SU-DHL-6 (cell line): Measurements from ENCODE around the gene DYSF.

Source experiments
- H2AFZ ChIP-seq: fragments of 200-600 bp; sonication (generic); 2 replicates; pipeline ENCODE4 v1.6.1; 2014; ENCODE audit warnings: low read depth, mild to moderate bottlenecking, moderate library complexity, mixed read lengths, antibody characterized with exemption, low read length; ENCODE audit not compliant: severe bottlenecking
- H3F3A ChIP-seq: fragments of 200-600 bp; shearing (Covaris generic); 2 replicates; pipeline ENCODE4 v1.6.0; 2016; ENCODE audit warnings: antibody characterized with exemption, mild to moderate bottlenecking; ENCODE audit not compliant: insufficient read depth
- H3K27ac ChIP-seq: fragments of 200-600 bp; sonication (generic); 2 replicates; pipeline ENCODE4 v1.5.1; 2016; ENCODE audit warnings: low read depth, mild to moderate bottlenecking, low read length, moderate library complexity, mixed read lengths
- H3K27me3 ChIP-seq: fragments of 200-600 bp; sonication (generic), shearing (Covaris generic); 2 replicates; pipeline ENCODE4 v1.6.0; 2014; ENCODE audit warnings: mild to moderate bottlenecking, low read length
- H3K36me3 ChIP-seq: fragments of 200-600 bp; sonication (generic); 2 replicates; pipeline ENCODE4 v1.6.1; 2014; ENCODE audit warnings: mild to moderate bottlenecking, low read length, mixed read lengths
- H3K4me2 ChIP-seq: fragments of 300-600, 200-600 bp; shearing (Covaris generic), sonication (generic); 2 replicates; pipeline ENCODE4 v1.6.0; 2014; ENCODE audit warnings: low read length, low read depth, mild to moderate bottlenecking; ENCODE audit not compliant: poor library complexity, severe bottlenecking
- H3K4me3 ChIP-seq: fragments of 200-600 bp; sonication (generic); 2 replicates; pipeline ENCODE4 v1.5.1; 2014; ENCODE audit warnings: antibody characterized with exemption, low read length, mild to moderate bottlenecking, mixed read lengths; ENCODE audit not compliant: insufficient read depth, poor library complexity, severe bottlenecking
- H3K79me2 ChIP-seq: fragments of 200-600 bp; sonication (generic); 2 replicates; pipeline ENCODE4 v1.6.1; 2014; ENCODE audit warnings: mild to moderate bottlenecking, low read length, moderate library complexity; ENCODE audit not compliant: insufficient read depth
- H3K9ac ChIP-seq: fragments of 200-600 bp; sonication (generic); 2 replicates; pipeline ENCODE4 v1.7.0; 2014; ENCODE audit warnings: mild to moderate bottlenecking, low read length
- H3K9me2 ChIP-seq: fragments of 200-600 bp; sonication (generic); replicated peaks from 2 replicates; pipeline ENCODE4 v1.6.1; 2014; ENCODE audit warnings: low read length; ENCODE audit not compliant: insufficient read depth
- H3K9me3 ChIP-seq: fragments of 200-600 bp; sonication (generic); 2 replicates; pipeline ENCODE4 v1.6.1; 2014; ENCODE audit warnings: low read length, mixed read lengths; ENCODE audit not compliant: insufficient read depth
- H4K20me1 ChIP-seq: fragments of 200-600 bp; sonication (generic); 2 replicates; pipeline ENCODE4 v1.6.1; 2014; ENCODE audit warnings: low read depth, mild to moderate bottlenecking, antibody characterized with exemption, low read length, moderate library complexity, mixed read lengths
- EZH2phosphoT487 ChIP-seq: fragments of 200-600 bp; sonication (generic), shearing (Covaris generic); conservative IDR thresholded peaks from 2 replicates; pipeline ENCODE4 v1.6.1; 2018; ENCODE audit warnings: mild to moderate bottlenecking, antibody characterized with exemption, low read length, moderate library complexity, mixed read lengths
- TF ChIP-seq, protein P1 (sequence below): fragments of 200-600 bp; sonication (generic); IDR thresholded peaks from one replicate; pipeline ENCODE4 v1.5.1; 2017; ENCODE audit warnings: antibody characterized with exemption, mild to moderate bottlenecking, low read length, moderate library complexity; ENCODE audit not compliant: insufficient read depth, poor library complexity, severe bottlenecking

The DYSF gene

DNA sequence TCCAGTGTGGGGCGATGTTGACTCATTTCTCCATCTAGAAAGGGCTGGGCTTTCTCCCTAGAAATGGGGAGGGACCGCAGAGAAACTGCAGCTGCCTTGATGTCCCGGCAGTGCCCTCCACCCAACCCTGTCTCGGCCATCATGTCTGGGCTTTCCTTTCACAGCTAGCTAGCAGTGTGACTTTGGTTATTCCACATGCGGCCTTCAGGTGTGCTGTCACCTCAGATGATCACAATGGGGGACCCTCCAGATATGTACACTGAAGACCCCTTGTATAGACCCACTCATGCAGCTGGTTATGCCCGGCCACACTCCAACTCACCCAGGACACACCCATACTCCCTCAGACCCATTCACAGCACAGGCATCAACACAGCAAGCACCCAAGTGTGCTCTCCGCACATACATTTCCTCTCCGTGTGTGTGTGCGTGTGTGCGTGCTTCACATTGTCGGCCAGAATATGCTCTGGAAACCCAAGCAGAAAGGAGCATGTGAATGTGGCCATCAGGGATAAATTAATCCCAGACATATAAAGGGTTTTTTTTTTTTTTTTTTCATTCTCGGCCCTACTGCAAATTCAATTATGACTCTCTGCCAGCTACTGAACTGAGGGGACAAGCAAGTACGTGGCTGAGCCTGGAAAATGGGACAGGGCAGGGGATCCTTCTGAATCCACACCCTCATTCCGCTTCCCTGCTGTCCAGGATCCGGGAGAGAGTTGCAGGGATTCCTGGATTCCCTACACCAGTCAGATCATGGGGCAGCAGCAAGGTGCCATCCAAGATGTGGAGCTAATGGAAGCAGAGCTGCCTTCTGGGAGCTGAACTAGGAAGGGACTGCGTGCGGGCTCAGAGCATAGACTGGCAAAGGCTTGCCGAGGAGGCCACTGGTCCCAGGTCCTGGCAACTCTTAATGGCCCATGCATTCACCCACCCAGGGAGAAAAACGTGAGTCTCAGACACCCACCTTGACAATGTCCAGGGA lies 240.2 kb downstream of the DYSF start:
- Histone ChIP-seq H3K4me3 (no peak overlapping the region), H3K79me2 (no peaks in the 10 kb centered on the region), H2AFZ (no peak overlapping the region), H3K27ac (no peak overlapping the region), H3K9ac (no peak overlapping the region), H3K9me3 (no peaks in the 10 kb centered on the region), H3K36me3 (no peaks in the 10 kb centered on the region), H4K20me1 (no peaks in the 10 kb centered on the region), H3K9me2 (no peaks in the 10 kb centered on the region), H3F3A (no peaks in the 10 kb centered on the region), H3K27me3 (no peaks in the 10 kb centered on the region), H3K4me2 (no peak overlapping the region)
- TF ChIP-seq EZH2phosphoT487: no peak
- TF ChIP-seq, protein P1, sequence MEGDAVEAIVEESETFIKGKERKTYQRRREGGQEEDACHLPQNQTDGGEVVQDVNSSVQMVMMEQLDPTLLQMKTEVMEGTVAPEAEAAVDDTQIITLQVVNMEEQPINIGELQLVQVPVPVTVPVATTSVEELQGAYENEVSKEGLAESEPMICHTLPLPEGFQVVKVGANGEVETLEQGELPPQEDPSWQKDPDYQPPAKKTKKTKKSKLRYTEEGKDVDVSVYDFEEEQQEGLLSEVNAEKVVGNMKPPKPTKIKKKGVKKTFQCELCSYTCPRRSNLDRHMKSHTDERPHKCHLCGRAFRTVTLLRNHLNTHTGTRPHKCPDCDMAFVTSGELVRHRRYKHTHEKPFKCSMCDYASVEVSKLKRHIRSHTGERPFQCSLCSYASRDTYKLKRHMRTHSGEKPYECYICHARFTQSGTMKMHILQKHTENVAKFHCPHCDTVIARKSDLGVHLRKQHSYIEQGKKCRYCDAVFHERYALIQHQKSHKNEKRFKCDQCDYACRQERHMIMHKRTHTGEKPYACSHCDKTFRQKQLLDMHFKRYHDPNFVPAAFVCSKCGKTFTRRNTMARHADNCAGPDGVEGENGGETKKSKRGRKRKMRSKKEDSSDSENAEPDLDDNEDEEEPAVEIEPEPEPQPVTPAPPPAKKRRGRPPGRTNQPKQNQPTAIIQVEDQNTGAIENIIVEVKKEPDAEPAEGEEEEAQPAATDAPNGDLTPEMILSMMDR: no peak

DNA sequence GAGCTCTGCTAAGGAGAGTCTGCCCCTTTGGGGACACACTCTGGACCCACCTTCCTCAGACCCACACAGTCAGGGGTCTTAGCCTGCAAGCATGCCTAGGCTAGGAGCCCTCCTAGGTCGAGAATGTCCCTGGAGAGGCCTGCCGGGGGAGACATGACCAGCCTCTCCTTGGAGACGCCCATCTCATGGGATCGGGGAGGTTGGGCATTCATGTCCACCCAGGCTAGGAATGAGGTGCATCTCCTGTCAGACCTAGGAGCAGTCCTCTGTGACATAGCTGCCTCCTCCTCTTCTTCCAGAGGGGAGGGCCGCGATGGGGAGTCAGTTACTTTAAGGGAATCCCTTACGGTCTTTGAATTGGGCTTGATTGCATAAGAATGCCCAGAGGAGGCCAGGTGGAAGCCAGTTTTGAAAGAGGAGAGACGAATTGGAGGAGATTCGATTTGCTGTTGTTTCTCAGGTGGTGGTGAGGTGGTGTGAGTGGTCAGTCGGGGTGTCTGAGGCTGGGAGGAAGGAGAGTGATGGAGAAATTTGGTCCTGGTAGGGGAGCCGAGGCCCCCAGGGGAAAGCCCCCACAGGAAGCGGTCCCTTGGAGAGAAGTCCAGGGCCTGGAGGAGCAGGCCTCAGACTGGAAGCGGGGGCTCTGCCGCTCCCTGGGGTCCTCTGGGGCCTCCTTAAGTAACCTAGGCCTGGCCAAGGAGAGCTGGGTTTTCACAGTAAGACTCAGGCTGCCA lies 241.3 kb downstream of the DYSF start:
- no peak overlapping the region for H3K4me3 ChIP-seq
- no peak overlapping the region for H3K9ac ChIP-seq
- no peaks in the 10 kb centered on the region for H3K36me3 ChIP-seq
- H3K4me2 ChIP-seq: no peak overlapping the region
- no peaks in the 10 kb centered on the region for H3F3A ChIP-seq
- H4K20me1 ChIP-seq: no peaks in the 10 kb centered on the region
- H2AFZ ChIP-seq: no peak overlapping the region
- no peaks in the 10 kb centered on the region for H3K27me3 ChIP-seq
- H3K79me2 ChIP-seq: no peaks in the 10 kb centered on the region
- no peaks in the 10 kb centered on the region for H3K9me2 ChIP-seq
- no peaks in the 10 kb centered on the region for H3K9me3 ChIP-seq
- TF ChIP-seq, protein P1: no peak
- no peak for TF ChIP-seq EZH2phosphoT487
- no peak overlapping the region for H3K27ac ChIP-seq

DNA sequence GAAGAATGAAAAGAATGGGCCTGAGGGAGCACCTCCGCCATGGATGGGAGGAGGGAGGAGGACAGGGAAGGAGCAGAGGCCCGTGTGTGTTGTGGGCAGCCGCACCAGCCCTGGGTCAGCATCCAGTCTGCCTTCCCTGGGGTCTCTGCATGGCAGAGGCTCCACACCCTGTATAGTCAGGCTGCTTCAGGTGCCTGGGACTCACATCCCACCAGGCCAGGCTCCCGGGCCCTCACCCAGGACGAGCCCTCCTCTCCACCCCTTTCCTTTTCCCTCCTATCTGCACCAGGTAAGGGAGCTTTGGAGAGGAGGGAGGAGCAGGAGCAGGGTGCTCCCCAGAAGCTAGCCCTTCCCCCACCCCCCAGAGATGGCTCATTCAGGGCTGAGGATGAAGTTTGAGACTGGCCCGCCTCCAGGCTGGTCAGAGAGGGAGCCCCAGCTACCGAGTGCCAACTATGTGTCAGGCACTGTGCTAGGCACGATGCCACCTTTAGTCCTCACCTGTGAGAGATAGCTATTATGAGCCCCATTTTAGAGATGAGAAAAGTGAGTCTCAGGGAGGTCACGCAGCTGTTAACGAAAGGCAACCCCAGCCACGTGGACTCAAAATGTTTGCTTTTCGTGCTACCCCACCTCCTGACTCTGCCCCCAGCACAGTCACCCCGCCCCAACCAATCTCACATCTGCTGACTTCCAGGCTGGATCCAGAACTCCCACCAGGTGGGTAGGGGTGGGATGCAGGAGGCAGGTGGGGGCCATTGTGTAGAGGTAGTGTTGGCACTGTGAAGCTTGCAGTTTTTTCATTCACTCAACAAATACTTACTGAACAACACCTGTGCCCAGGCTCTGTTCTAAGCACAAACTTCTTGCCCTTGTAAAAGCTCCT lies 242.1 kb downstream of the DYSF start:
- no peak overlapping the region for H3K4me2 ChIP-seq
- no peaks in the 10 kb centered on the region for H4K20me1 ChIP-seq
- H3K79me2 ChIP-seq: no peaks in the 10 kb centered on the region
- TF ChIP-seq EZH2phosphoT487: no peak
- TF ChIP-seq, protein P1: no peak
- H3K27ac ChIP-seq: no peak overlapping the region
- H3K9me2 ChIP-seq: no peaks in the 10 kb centered on the region
- H3K36me3 ChIP-seq: no peaks in the 10 kb centered on the region
- H3F3A ChIP-seq: no peaks in the 10 kb centered on the region
- no peak overlapping the region for H3K4me3 ChIP-seq
- H3K9ac ChIP-seq: no peak overlapping the region
- no peaks in the 10 kb centered on the region for H3K9me3 ChIP-seq
- no peaks in the 10 kb centered on the region for H3K27me3 ChIP-seq
- no peak overlapping the region for H2AFZ ChIP-seq
